Activated T-helper 1 cell treated with anti-CD3 and anti-CD28 coated beads, Interleukin-2, amount 50 U/mL, for 16 hours (primary cell): ENCODE results near the gene GC.
"Not testable (repeated sequence)": the region's sequence is repeated elsewhere in the genome, so short reads cannot be mapped to it uniquely, and the experiment has no call there.

Experiments
- DNase-seq, 2 donors: peaks; one replicate each; pipeline ENCODE4 v3.0.0-alpha.2; 2020; ENCODE audit warnings: low read depth in 1 of 2, low spot score in 1 of 2

The GC gene

GRCh38 chr4:71783972-71784371, at the start of gene GC:
Gene GC, minus strand, starts transcription at chr4:71784079. Its CDS starts 61 bp downstream, at chr4:71784018.
- no peak for DNase-seq

GRCh38 chr4:71833232-71833900, 49.5 kb upstream of the GC start:
- DNase-seq, result no peak

- DNase-seq, result no peak
Observed at GRCh38 chr4:71832049-71832448, 48.2 kb upstream of the GC start.

- no peak for DNase-seq
Observed at GRCh38 chr4:71830497-71831190, 46.8 kb upstream of the GC start.

- no peak for DNase-seq
Observed at GRCh38 chr4:71828470-71828869, 44.6 kb upstream of the GC start.

GRCh38 chr4:71827826-71828225, 43.9 kb upstream of the GC start:
- DNase-seq, result no peak

- no peak for DNase-seq
Observed at GRCh38 chr4:71816676-71817303, 32.9 kb upstream of the GC start.

GRCh38 chr4:71814433-71814832, 30.6 kb upstream of the GC start:
- no peak for DNase-seq

- not testable (repeated sequence) for DNase-seq
Observed at GRCh38 chr4:71809805-71810204, 25.9 kb upstream of the GC start.

GRCh38 chr4:71807469-71807868, 23.6 kb upstream of the GC start:
- DNase-seq, result no peak

GRCh38 chr4:71805230-71805629, 21.4 kb upstream of the GC start:
- not testable (repeated sequence) for DNase-seq

- not testable (repeated sequence) for DNase-seq
Observed at GRCh38 chr4:71804017-71804697, 20.3 kb upstream of the GC start.

- no peak for DNase-seq
Observed at GRCh38 chr4:71785959-71786358, 2.1 kb upstream of the GC start.

GRCh38 chr4:71784569-71785197, 804 bp upstream of the GC start:
- no peak for DNase-seq

- no peak for DNase-seq
Observed at GRCh38 chr4:71777891-71778290, 6.0 kb downstream of the GC start.

- no peak for DNase-seq
Observed at GRCh38 chr4:71775449-71775848, 8.4 kb downstream of the GC start.

GRCh38 chr4:71774136-71774535, 9.7 kb downstream of the GC start:
- DNase-seq, result no peak

- no peak for DNase-seq
Observed at GRCh38 chr4:71773004-71773403, 10.9 kb downstream of the GC start.

- DNase-seq, result no peak
Observed at GRCh38 chr4:71772592-71772991, 11.3 kb downstream of the GC start.

- DNase-seq, result no peak
Observed at GRCh38 chr4:71771613-71772012, 12.3 kb downstream of the GC start.

- no peak for DNase-seq
Observed at GRCh38 chr4:71769434-71769833, 14.4 kb downstream of the GC start.
